MCF 10A (cell line): ENCODE data around the gene FNBP1. TPM values are rescaled to one million over a fixed set of nuclear protein-coding genes. Genes with fewer than 3 reads are reported as not detected.

Experiments used
- BruUV-seq: library from RNA; stranded (reverse); fragments of 400-500 nt; replicated peaks from 2 replicates; lab custom pipeline; 2021; lab: Mats Ljungman, UMichigan
- CTCF ChIA-PET: fragments of 300-600 bp; sonication (Branson Sonifier 250); formaldehyde crosslinking; extraction: SDS; loops from one replicate; lab custom pipeline; 2021; ENCODE audit warnings: antibody characterized with exemption, inconsistent platforms; lab: Yijun Ruan, JAX
- POLR2A ChIA-PET: fragments of 300-600, 350-650 bp; sonication (Branson Sonifier 250); formaldehyde crosslinking; extraction: SDS; loops from one replicate; lab custom pipeline; 2020; ENCODE audit warnings: antibody characterized with exemption, inconsistent platforms; lab: Yijun Ruan, JAX
- DNase-seq: peaks from one replicate; pipeline ENCODE4 v3.0.0-alpha.2; 2018; ENCODE audit not compliant: unreplicated experiment
- H3K27ac Mint-ChIP-seq: one replicate; pipeline ENCODE4 v1.8.0; 2022; ENCODE audit warnings: mild to moderate bottlenecking, low read depth, mixed read lengths; ENCODE audit not compliant: unreplicated experiment
- H3K27me3 Mint-ChIP-seq: one replicate; pipeline ENCODE4 v1.8.0; 2022; ENCODE audit warnings: mixed read lengths; ENCODE audit not compliant: insufficient read depth, unreplicated experiment
- H3K36me3 Mint-ChIP-seq: one replicate; pipeline ENCODE4 v1.8.0; 2022; ENCODE audit warnings: mild to moderate bottlenecking, moderate library complexity, mixed read lengths; ENCODE audit not compliant: insufficient read depth, unreplicated experiment
- H3K4me1 Mint-ChIP-seq: one replicate; pipeline ENCODE4 v1.8.0; 2022; ENCODE audit warnings: mixed read lengths; ENCODE audit not compliant: insufficient read depth, unreplicated experiment
- H3K4me3 Mint-ChIP-seq: one replicate; pipeline ENCODE4 v1.8.0; 2022; ENCODE audit warnings: mild to moderate bottlenecking, moderate library complexity, mixed read lengths; ENCODE audit not compliant: unreplicated experiment
- H3K9me3 Mint-ChIP-seq: one replicate; pipeline ENCODE4 v1.8.0; 2022; ENCODE audit warnings: mixed read lengths; ENCODE audit not compliant: unreplicated experiment
- CTCF ChIP-seq: fragments of 200-600 bp; IDR thresholded peaks from one replicate; pipeline ENCODE4 v1.8.0; 2022; ENCODE audit warnings: antibody characterized with exemption, mild to moderate bottlenecking; ENCODE audit not compliant: unreplicated experiment
- intact Hi-C: fragments of 100-400 bp; cut with micrococcal nuclease; formaldehyde crosslinking; loops from 2 replicates; pipeline ENCODE4 v1.14.1; 2022
- microRNA-seq: library from miRNA; unstranded; fragments of <30 nt; microRNA quantifications from one replicate; pipeline ENCODE4 v1.2.0, GENCODE V29; 2022
- total RNA-seq: library from RNA; stranded (reverse); gene quantifications from 2 replicates; pipeline ENCODE4 v1.2.3, GENCODE V29; 2022

FNBP1 gene
- total RNA-seq, 1 experiment from 2014 or later: 24.4 TPM

GRCh38 chr9:129839324-129840023, 203.5 kb downstream of the FNBP1 start:
- Mint-ChIP-seq H3K4me3 (no peak overlapping the region), H3K27ac (no peak overlapping the region), H3K27me3 (no peaks in the 10 kb centered on the region), H3K36me3 (no peaks in the 10 kb centered on the region), H3K9me3 (no peaks in the 10 kb centered on the region), H3K4me1 (peaks cover 15% of the 10 kb centered on the region)
- no TSS peak for BruUV-seq
- POLR2A ChIA-PET: interaction anchor here (0.5 to 1.0 kb wide), 2 partner anchors 92 to 200 kb away, joined by 3 to 5 read pairs; no protein-coding TSS in a partner anchor
- intact Hi-C loops: no loop called here
- CTCF ChIA-PET: interaction anchor here (0.5 kb wide), 1 partner anchor 229 kb away, joined by 3 read pairs; no protein-coding TSS in a partner anchor
- no peak for DNase-seq
- no peak for TF ChIP-seq CTCF

- no peak for TF ChIP-seq CTCF
- BruUV-seq: no TSS peak
- POLR2A ChIA-PET: interaction anchor here (0.5 to 1.0 kb wide), 2 partner anchors 93 to 200 kb away, joined by 3 to 5 read pairs; no protein-coding TSS in a partner anchor
- DNase-seq: peak; percentile 55
- peaks cover 20% of the 10 kb centered on the region for H3K4me1 Mint-ChIP-seq
- H3K4me3 Mint-ChIP-seq: no peak overlapping the region
- no peaks in the 10 kb centered on the region for H3K9me3 Mint-ChIP-seq
- no peaks in the 10 kb centered on the region for H3K27me3 Mint-ChIP-seq
- no peak overlapping the region for H3K27ac Mint-ChIP-seq
- CTCF ChIA-PET: interaction anchor here (0.5 to 0.6 kb wide), 3 partner anchors 12 to 254 kb away, joined by 3 to 4 read pairs (median 3); no protein-coding TSS in a partner anchor
- intact Hi-C loops: no loop called here
- H3K36me3 Mint-ChIP-seq: no peaks in the 10 kb centered on the region
These were observed 204.2 kb downstream of the FNBP1 start for GRCh38 chr9:129838707-129839259.

Small RNA genes within 50 kb of the gene (microRNA-seq; reads per million reads assigned to microRNA genes)
- gene MIR6855: 0.66 reads per million

Other genes starting within 250 kb of the FNBP1 start
- gene TOR1B, start 240.0 kb downstream of the FNBP1 start, total RNA-seq: 14.7 and 14.8 TPM in 2 replicates
- 33.6 and 40.4 TPM in 2 replicates for gene TOR1A, start 219.1 kb downstream of the FNBP1 start, total RNA-seq
- 27.6 and 30.0 TPM in 2 replicates for gene C9orf78, start 207.9 kb downstream of the FNBP1 start, total RNA-seq
- gene USP20, start 207.7 kb downstream of the FNBP1 start, total RNA-seq: 14.7 and 17.1 TPM in 2 replicates
- gene GPR107, start 10.7 kb upstream of the FNBP1 start, total RNA-seq: 32.9 and 41.8 TPM in 2 replicates
- gene NCS1, start 129.2 kb upstream of the FNBP1 start, total RNA-seq: 27.8 and 41.3 TPM in 2 replicates
- gene HMCN2, start 222.6 kb upstream of the FNBP1 start, total RNA-seq: not detected in 2 replicates